AG04450 (cell line): Measurements from ENCODE around the gene ABLIM1. TPM values are rescaled to one million over a fixed set of nuclear protein-coding genes. Genes with fewer than 3 reads are reported as not detected.
"Not testable (repeated sequence)": the region's sequence is repeated elsewhere in the genome, so short reads cannot be mapped to it uniquely, and the experiment has no call there.

Source experiments
- CTCF ChIA-PET: fragments of 300-600, 350-600 bp; formaldehyde crosslinking; extraction: SDS; loops from one replicate; lab custom pipeline; 2022; ENCODE audit warnings: antibody characterized with exemption, inconsistent platforms; lab: Charles Lee
- POLR2A ChIA-PET: fragments of 350-600 bp; formaldehyde crosslinking; extraction: SDS; loops from one replicate; lab custom pipeline; 2021; ENCODE audit warnings: antibody characterized with exemption, inconsistent platforms; lab: Yijun Ruan, JAX
- DNase-seq: peaks from one replicate; pipeline ENCODE4 v3.0.0-alpha.2; 2011; ENCODE audit warnings: low read depth, low spot score
- H3K27ac ChIP-seq: one replicate; pipeline ENCODE4 v1.5.1; 2012; ENCODE audit warnings: low read depth, low read length, control low read depth
- H3K27me3 ChIP-seq: one replicate; pipeline ENCODE4 v1.6.0; 2012; ENCODE audit warnings: low read length; ENCODE audit not compliant: control insufficient read depth, insufficient read depth
- H3K4me3 ChIP-seq: 2 replicates; pipeline ENCODE4 v1.5.1; 2011; ENCODE audit warnings: mild to moderate bottlenecking, low read depth, low read length, control low read depth
- H3K9me3 ChIP-seq: 2 replicates; pipeline ENCODE4 v1.5.1; 2012; ENCODE audit warnings: low read length; ENCODE audit not compliant: control insufficient read depth, insufficient read depth
- polyA plus RNA-seq: library from polyadenylated mRNA; depleted of rRNA; stranded (reverse); fragments of >200 nt; gene quantifications from 2 replicates; pipeline ENCODE4 v1.2.3, GENCODE V29; 2011
- TF ChIP-seq, protein P1 (sequence below): IDR thresholded peaks from 2 replicates; pipeline ENCODE4 v1.5.1; 2011; ENCODE audit warnings: low read depth, low read length, control low read depth, inconsistent platforms

The ABLIM1 gene
- polyA plus RNA-seq, 1 experiment, result 6.4 TPM

DNA sequence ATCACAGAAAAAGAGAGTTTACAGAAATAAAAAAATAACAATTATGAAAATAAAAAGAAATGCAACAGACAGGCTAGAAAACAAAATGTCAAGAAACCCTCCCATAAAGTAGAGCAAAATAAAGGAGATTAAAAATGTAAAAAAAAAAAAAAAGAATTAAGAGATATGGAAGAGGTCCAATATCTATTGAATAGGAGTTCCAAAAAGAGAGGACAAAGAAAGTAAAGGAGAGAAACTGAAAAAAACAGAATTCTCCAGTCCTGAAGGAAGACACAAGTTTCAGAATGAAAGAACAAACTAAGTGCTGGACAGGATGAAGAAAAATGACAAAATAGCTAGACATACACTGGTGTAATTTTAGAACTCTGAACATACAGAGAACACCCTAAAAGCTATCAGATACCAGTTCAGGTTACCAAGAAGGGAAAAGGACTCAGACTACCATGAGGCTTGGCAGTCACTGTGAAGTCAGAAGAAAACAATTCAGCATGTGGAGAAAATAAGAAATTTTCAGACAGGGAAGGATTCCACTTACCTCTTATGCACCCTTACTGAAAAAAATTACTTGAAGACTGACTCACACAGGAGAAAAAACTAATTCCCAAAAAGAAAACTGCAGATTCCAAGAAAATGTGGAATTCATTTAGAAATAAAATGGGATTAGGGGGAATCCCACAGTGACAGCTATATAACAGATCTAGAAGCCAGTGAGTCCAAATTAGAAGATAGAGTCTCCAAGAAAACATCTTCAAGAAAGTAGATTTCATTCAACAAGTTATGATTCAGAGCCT, 40.4 kb upstream of the ABLIM1 start:
- H3K27me3 ChIP-seq, result no peaks in the 10 kb centered on the region
- no peak for DNase-seq
- no peak overlapping the region for H3K27ac ChIP-seq
- POLR2A ChIA-PET, result interaction anchor here (0.7 kb wide), 1 partner anchor 145 kb away, joined by 4 read pairs; no protein-coding TSS in a partner anchor
- no peak overlapping the region for H3K4me3 ChIP-seq
- CTCF ChIA-PET, result interaction anchor here (0.7 to 1.7 kb wide), 4 partner anchors 11 to 227 kb away, joined by 3 to 11 read pairs (median 6); no protein-coding TSS in a partner anchor
- TF ChIP-seq, protein P1, sequence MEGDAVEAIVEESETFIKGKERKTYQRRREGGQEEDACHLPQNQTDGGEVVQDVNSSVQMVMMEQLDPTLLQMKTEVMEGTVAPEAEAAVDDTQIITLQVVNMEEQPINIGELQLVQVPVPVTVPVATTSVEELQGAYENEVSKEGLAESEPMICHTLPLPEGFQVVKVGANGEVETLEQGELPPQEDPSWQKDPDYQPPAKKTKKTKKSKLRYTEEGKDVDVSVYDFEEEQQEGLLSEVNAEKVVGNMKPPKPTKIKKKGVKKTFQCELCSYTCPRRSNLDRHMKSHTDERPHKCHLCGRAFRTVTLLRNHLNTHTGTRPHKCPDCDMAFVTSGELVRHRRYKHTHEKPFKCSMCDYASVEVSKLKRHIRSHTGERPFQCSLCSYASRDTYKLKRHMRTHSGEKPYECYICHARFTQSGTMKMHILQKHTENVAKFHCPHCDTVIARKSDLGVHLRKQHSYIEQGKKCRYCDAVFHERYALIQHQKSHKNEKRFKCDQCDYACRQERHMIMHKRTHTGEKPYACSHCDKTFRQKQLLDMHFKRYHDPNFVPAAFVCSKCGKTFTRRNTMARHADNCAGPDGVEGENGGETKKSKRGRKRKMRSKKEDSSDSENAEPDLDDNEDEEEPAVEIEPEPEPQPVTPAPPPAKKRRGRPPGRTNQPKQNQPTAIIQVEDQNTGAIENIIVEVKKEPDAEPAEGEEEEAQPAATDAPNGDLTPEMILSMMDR, result no peak
- H3K9me3 ChIP-seq, result no peaks in the 10 kb centered on the region; the same call in 1 of the 2 replicates

DNA sequence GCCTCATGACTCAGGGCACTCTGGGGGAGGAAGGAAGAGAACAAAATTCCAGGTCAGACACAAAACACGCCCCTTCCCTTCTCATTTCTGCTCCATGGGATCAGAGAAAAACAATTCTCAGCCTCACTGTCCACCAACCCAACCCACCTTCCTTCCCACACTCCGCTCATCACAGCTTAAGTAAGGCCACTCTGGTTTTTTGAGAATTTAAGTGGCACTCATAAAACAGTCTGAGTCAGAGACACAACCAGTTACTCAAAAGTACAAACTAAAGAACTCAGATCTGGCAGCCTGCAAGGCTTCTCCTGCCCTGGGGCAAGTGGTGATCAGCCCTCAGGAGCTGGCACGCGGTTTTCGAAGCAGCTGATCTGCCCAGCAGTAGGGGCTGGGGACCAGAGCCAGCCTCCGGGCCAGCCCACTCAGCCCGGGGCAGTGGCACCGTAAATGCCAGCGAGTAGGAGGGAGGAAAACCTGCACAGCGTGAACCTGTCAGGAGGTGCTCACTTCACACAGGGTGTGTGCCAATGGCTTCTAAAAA, 39.1 kb upstream of the ABLIM1 start:
- Histone ChIP-seq H3K27ac (no peak overlapping the region), H3K9me3 (no peaks in the 10 kb centered on the region; the same call in 1 of the 2 replicates), H3K27me3 (no peaks in the 10 kb centered on the region), H3K4me3 (no peak overlapping the region)
- ChIA-PET POLR2A (no interaction called here), CTCF (no interaction called here)
- TF ChIP-seq, protein P1, result no peak
- DNase-seq, result no peak

DNA sequence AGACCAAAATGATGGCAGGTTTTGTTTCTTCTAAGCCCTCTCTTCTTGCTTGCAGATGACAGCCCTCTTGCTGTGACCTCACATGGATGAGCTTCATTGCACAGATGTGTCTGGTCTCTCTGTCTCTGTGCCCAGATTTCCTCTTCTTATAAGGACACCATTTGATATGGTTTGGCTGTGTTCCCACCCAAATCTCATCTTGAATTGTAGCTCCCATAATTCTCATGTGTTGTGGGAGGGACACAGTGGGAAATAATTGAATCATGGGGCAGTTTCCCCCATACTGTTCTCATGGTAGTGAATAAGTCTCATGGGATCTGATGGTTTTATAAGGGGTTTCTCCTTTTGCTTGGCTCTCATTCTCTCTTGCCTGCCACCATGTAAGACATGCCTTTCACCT, 38.2 kb upstream of the ABLIM1 start:
- not testable (repeated sequence) for H3K4me3 ChIP-seq

DNA sequence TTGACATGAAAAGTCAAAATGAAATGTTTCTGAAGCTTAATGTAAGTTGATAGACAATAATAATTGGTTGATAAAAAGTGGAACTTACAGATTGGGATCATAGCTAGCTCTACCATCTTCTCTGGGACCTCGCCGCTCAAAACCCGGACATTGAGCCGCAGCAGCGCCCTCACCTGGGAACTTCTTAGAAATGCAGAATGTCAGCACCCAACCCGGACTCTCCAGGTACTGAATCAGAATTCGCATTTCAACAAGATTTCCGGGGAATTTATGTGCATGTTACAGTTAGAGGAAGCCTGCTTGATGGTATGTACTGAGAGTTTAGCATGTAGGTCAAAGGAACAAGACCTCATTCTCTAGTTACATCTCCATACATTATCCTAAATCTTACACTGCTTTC, 36.7 kb upstream of the ABLIM1 start:
- ChIA-PET CTCF (interaction anchor here (0.6 to 1.3 kb wide), 7 partner anchors 20 to 149 kb away, joined by 3 to 6 read pairs (median 3); no protein-coding TSS in a partner anchor), POLR2A (no interaction called here)

More for the DNA sequence above, 38.2 kb upstream of the ABLIM1 start:
- H3K27ac ChIP-seq, H3K9me3 ChIP-seq, H3K27me3 ChIP-seq, POLR2A ChIA-PET, DNase-seq: not testable (repeated sequence)
- CTCF ChIA-PET, result interaction anchor here (0.6 kb wide), 1 partner anchor 146 kb away, joined by 3 read pairs; no protein-coding TSS in a partner anchor

DNA sequence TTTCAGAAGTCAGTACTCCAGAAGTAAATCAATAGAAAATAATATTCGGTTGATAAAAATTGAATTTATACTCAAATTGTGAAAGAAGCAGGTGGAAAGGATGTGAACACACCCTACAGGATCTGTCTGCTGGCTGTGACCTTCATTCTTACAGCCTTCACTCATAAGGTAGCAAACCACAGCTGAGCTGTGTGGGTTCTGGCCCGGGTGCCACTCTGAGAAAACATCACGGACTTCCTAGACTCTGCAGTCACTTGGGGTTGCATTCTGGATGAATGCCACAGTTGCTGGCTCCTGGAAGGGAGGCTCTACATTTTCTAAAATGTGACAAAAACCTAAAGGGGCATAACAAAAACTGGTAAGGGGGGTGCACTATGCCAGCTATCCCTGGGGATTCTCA, 36.0 kb upstream of the ABLIM1 start:
- Histone ChIP-seq H3K27me3 (no peaks in the 10 kb centered on the region), H3K4me3 (no peak overlapping the region), H3K9me3 (no peaks in the 10 kb centered on the region; the same call in 1 of the 2 replicates), H3K27ac (no peak overlapping the region)
- TF ChIP-seq, protein P1, result no peak
- POLR2A ChIA-PET, result no interaction called here
- CTCF ChIA-PET, result interaction anchor here (0.6 to 1.3 kb wide), 9 partner anchors 9 to 148 kb away, joined by 3 to 6 read pairs (median 3); no protein-coding TSS in a partner anchor
- DNase-seq, result no peak

More for the DNA sequence above, 36.7 kb upstream of the ABLIM1 start:
- no peak overlapping the region for H3K27ac ChIP-seq
- DNase-seq, result no peak
- TF ChIP-seq, protein P1, result peak; percentile 48
- H3K4me3 ChIP-seq, result no peak overlapping the region
- H3K27me3 ChIP-seq, result no peaks in the 10 kb centered on the region
- H3K9me3 ChIP-seq, result no peaks in the 10 kb centered on the region; the same call in 1 of the 2 replicates
